Measurements from ENCODE around the gene CHST6.
A peak's percentile ranks its signal among the peaks of the same experiment; 100 is the strongest.
"Not testable (repeated sequence)": the region's sequence is repeated elsewhere in the genome, so short reads cannot be mapped to it uniquely, and the experiment has no call there.

The CHST6 gene

GRCh38 chr16:75502916-75503605, 7.8 kb upstream of the CHST6 start:
- DNase-seq: no peak

GRCh38 chr16:75501820-75502219, 6.6 kb upstream of the CHST6 start:
- DNase-seq: not testable (repeated sequence)

- DNase-seq: no peak
These were observed 6.1 kb upstream of the CHST6 start for GRCh38 chr16:75501359-75501758.

- not testable (repeated sequence) for DNase-seq
These were observed 3.5 kb upstream of the CHST6 start for GRCh38 chr16:75498605-75499322.

- DNase-seq: no peak
These were observed 2.3 kb upstream of the CHST6 start for GRCh38 chr16:75497558-75497957.

- DNase-seq: no peak
These were observed 573 bp downstream of the CHST6 start for GRCh38 chr16:75494661-75495075.

GRCh38 chr16:75494184-75494583, 1.1 kb downstream of the CHST6 start:
- DNase-seq: no peak

- no peak for DNase-seq
These were observed 3.4 kb downstream of the CHST6 start for GRCh38 chr16:75491876-75492275.

GRCh38 chr16:75488322-75488721, 6.9 kb downstream of the CHST6 start:
- no peak for DNase-seq

- no peak for DNase-seq
These were observed 8.4 kb downstream of the CHST6 start for GRCh38 chr16:75486676-75487313.

GRCh38 chr16:75486014-75486675, 9.1 kb downstream of the CHST6 start:
- DNase-seq: no peak

- DNase-seq: no peak
These were observed 9.8 kb downstream of the CHST6 start for GRCh38 chr16:75485230-75486013.

- DNase-seq: no peak
These were observed 12.0 kb downstream of the CHST6 start for GRCh38 chr16:75483222-75483621.

- DNase-seq: no peak
These were observed 12.6 kb downstream of the CHST6 start for GRCh38 chr16:75482434-75483205.

- no peak for DNase-seq
These were observed 13.8 kb downstream of the CHST6 start for GRCh38 chr16:75481475-75481874.

- DNase-seq: no peak
These were observed 15.7 kb downstream of the CHST6 start for GRCh38 chr16:75479421-75479990.

GRCh38 chr16:75478480-75479345, 16.5 kb downstream of the CHST6 start:
- no peak for DNase-seq

- DNase-seq: peak; percentile 29
These were observed 17.4 kb downstream of the CHST6 start for GRCh38 chr16:75477680-75478473.

GRCh38 chr16:75476817-75477216, 18.4 kb downstream of the CHST6 start:
- no peak for DNase-seq

GRCh38 chr16:75475420-75475847, 19.8 kb downstream of the CHST6 start:
- no peak for DNase-seq
